OCI-LY3 (cell line): Measurements from ENCODE around the gene SFI1.

Experiments used
- EZH2phosphoT487 ChIP-seq: fragments of 200-600 bp; shearing (Covaris generic); IDR thresholded peaks from 2 replicates; pipeline ENCODE4 v1.6.1; 2018; ENCODE audit warnings: antibody characterized with exemption, mixed run types, low read depth
- TF ChIP-seq, protein P1 (sequence below): fragments of 200-600, 300-600 bp; sonication (generic); IDR thresholded peaks from 2 replicates; pipeline ENCODE4 v1.5.1; 2014; ENCODE audit warnings: antibody characterized with exemption, low read length, low read depth

DNA sequence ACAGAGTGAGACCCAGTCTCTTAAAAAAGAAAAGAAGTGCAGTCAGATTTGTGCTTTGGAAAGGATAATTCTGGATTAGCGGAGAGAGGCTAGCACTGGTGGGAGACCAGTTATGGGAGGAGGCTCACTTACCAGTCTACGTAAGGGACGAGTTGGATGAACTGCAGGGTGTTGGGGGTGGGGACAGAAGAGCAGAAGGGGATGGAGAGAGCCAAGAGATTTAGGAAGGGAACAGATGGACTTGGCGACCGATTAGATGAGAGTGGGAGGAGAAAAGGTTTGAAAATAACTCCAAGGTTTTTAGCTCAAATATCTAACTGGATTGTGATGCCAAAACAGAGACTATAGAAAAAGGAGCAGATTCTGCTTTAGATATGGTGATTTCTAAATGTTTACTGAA is 81.4 kb downstream of the SFI1 start:
- TF ChIP-seq, protein P1, sequence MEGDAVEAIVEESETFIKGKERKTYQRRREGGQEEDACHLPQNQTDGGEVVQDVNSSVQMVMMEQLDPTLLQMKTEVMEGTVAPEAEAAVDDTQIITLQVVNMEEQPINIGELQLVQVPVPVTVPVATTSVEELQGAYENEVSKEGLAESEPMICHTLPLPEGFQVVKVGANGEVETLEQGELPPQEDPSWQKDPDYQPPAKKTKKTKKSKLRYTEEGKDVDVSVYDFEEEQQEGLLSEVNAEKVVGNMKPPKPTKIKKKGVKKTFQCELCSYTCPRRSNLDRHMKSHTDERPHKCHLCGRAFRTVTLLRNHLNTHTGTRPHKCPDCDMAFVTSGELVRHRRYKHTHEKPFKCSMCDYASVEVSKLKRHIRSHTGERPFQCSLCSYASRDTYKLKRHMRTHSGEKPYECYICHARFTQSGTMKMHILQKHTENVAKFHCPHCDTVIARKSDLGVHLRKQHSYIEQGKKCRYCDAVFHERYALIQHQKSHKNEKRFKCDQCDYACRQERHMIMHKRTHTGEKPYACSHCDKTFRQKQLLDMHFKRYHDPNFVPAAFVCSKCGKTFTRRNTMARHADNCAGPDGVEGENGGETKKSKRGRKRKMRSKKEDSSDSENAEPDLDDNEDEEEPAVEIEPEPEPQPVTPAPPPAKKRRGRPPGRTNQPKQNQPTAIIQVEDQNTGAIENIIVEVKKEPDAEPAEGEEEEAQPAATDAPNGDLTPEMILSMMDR: no peak
- no peak for TF ChIP-seq EZH2phosphoT487
